Left renal cortex interstitium (tissue), 4 donors: Measurements from ENCODE around the gene NUP210. TPM values are rescaled to one million over a fixed set of nuclear protein-coding genes. Genes with fewer than 3 reads are reported as not detected.
"Not testable (repeated sequence)": the region's sequence is repeated elsewhere in the genome, so short reads cannot be mapped to it uniquely, and the experiment has no call there.

Experiments
- DNase-seq, 4 donors: peaks; one replicate each; pipeline ENCODE4 v3.0.0-alpha.2; 2013; ENCODE audit warnings: low read depth in 4 of 4, low spot score in 2 of 4, missing footprints in 1 of 4
- polyA plus RNA-seq, 4 donors: library from polyadenylated mRNA; unstranded; fragments of 120-200 nt; gene quantifications; one replicate each; pipeline ENCODE4 v1.2.1, GENCODE V29; 2013; ENCODE audit not compliant: insufficient read length in 4 of 4

Gene NUP210
- polyA plus RNA-seq, 4 donors = 21.1 to 35.1 (median 26.7) TPM

DNA sequence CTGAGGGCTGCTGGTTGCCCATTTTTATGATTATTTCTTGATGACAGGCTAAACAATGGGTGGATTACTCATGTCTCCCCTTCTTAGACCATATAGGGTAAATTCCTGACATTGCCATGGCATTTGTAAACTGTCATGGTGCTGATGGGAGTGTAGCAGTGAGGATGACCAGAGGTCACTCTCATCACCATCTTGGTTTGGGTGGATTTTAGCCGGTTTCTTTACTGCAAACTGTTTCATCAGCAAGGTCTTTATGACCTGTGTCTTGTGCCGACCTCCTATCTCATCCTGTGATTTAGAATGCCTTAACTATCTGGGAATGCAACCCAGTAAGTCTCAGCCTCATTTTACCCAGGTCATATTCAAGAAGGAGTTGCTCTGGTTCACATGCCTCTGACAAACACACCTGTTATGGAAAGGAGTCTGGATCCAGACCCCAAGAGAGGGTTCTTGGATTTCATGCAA lies 10.3 kb upstream of the NUP210 start:
- DNase-seq = not testable (repeated sequence)

DNA sequence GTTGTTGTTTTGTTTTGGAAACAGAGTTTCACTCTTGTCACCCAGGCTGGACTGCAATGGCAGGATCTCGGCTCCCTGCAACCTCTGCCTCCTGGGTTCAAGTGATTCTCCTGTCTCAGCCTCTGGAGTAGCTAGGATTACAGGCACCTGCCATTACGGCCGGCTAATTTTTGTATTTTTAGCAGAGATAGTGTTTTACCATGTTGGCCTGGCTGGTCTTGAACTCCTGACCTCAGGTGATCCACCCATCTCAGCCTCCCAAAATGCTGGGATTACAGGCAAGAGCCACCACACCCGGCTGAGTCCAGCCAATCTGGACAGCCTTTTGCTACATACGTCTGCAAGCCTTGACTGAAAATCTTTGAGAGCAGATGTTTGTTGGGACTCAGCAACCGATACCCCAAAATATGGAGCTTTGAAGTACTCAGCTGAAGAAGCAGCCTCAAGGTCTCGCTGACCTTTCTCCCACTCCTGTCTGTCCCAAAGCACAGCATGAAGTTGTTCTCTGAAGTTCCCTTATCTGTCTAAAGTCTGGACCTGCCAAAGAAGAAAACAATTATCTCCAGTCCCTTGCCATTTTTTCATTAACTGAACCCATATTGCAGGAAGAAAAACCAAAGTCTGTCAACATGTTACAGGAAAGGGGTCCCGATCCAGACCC lies 9.6 kb upstream of the NUP210 start:
- no peak for DNase-seq

DNA sequence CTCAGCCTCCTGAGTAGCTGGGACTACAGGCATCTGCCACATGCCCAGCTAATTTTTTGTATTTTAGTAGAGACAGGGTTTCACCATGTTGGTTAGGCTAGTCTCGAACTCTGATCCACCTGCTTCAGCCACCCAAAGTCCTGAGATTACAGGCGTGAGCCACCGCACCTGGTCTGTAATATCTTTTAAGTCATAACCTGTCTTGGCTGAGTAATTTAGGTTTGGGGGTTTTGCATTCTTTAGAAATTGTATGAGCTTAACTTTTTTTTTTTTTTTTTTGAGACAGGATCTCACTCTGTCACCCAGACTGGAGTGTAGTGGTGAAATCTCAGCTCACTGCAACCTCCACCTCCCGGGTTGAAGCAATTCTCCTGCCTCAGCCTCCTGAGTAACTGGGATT lies 8.6 kb upstream of the NUP210 start:
- DNase-seq = not testable (repeated sequence)

DNA sequence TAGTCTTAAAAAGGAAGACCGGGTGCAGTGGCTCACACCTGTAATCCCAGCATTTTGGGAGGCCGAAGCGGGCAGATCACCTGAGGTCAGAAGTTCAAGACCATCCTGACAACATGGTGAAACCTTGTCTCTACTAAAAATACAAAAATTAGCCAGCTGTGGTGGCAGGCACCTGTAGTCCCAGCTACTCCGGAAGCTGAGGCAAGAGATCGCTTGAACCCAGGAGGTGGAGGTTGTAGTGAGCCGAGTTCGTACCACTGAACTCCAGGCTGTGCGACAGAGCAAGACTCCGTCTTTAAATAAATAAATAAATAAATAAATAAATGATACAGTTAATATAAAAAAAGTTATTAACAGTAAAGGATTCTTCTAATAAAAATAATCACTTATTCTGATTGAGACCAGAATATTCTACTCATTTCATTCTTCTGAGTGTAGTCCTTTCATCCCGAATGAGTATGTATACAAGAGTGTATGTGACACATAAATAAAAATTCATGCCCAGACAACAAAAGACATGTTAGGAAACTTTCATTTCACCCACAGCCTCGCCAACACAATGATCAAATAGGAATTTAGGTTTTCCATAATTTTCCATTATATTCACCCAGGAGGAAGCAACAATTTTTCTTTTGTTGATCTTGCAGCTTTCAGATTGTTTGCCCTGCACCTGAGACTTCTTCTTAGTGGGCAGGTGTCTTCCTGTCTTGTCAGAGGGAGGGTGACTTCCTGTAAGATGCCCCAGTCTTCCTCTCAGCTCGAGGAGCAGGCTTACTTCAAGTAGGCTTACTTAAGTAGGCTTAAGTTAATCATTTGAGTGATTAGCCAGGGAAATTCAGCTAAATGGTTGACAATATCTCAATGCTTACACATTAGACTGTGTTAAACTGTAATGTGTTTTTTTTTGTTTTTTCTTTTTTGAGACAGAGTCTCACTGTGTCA lies 7.8 kb upstream of the NUP210 start:
- no peak for DNase-seq

DNA sequence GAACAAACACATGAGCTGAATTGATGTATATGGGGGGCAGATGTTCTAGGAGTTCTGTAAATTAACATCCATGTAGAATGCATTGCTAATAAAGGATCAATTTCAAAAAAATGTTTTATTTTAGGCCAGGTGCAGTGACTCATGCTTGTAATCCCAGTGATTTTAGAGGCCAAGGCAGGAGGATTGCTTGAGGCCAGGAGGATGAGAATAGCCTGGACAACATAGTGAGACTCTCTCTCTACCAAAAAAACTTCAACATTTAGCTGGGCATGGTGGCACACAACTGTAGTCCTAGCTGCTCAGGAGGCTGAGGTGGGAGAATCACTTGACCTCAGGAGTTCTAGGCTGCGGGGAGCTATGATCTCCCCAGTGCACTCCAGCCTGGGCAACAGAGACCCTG lies 6.5 kb upstream of the NUP210 start:
- DNase-seq = no peak

DNA sequence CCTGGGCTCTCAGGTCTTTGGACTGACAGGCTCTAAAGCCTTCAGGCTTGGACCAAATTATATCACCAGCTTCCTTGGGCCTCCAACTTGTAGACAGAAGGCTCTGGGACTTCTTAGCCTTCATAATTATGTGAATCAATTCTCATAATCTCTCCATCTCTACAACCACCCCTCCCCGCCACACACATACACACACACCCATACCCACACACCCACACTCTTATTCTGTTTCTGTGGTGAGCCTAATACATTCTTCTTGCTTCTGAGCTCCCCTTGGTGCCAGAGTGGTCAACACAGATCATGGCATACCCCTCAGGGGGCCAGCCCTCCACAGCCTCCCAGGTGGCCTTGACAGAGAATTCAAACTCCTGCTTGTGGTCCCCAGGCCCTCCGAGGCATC lies 5.6 kb upstream of the NUP210 start:
- DNase-seq = no peak

DNA sequence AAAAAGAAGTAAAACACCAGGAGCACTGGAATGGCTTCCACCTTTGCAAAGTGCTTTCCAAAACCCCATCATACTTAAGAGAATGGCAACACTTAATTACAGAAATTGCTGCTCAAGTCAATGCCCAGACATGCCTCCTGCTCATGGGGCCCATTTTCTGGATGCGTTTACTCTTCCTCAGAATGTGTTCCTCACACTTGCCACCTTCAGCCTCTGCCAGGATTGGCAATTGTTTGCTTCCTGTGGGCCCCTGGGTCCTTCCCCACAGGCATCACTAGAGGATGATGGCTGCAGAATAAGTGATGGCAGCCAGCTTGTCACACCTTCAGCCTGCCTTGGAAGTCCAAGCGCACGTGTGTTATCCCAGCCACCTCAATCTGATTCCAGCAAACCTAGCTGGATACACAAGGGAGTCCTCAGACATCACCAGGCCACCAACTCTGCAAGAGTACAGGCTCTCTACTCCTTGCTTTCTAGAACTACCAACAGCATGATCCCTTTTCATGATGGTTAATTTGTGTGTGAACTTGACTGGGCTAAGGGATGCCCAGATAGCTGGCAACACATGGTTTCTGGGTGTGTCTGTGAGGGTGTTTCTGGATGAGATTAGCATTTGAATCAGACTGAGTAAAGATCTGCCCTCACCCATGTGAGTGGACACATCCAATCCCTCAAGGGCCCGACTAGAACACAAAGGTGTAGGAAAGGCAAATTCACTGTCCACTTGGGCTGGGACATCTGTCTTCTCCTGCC lies 4.9 kb upstream of the NUP210 start:
- DNase-seq = no peak

DNA sequence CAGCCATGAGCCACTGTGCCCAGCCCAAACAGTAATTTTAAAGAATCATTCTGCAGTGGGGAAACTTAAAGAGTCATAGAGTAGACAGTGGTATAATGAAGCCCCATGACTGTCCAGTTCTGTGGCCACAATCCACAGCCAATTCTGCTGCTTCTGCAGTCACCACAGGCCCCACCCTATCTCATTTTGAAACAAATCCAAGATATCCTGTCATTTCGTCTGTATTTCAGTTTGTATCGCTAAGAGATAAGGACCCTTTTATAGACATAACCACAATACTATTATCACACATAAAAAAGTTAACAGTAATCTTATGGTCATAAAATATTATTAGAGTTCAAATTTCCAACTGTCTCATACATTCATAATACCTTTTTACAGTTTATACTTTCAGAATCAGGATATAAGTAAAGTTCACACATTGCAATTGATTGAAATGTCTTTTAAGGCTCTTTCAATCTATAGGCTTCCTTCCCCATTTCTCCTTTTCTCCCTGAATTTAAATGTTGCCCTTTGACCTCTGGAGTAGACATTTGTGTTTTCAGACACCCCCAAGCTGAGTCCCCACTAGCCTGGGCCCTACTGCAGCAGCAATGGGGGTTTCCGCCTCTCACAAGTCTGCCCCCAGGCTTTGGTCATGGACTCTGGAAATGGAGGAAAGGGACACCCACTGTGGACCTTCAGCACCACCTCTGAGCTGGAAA lies 4.2 kb upstream of the NUP210 start:
- no peak for DNase-seq

DNA sequence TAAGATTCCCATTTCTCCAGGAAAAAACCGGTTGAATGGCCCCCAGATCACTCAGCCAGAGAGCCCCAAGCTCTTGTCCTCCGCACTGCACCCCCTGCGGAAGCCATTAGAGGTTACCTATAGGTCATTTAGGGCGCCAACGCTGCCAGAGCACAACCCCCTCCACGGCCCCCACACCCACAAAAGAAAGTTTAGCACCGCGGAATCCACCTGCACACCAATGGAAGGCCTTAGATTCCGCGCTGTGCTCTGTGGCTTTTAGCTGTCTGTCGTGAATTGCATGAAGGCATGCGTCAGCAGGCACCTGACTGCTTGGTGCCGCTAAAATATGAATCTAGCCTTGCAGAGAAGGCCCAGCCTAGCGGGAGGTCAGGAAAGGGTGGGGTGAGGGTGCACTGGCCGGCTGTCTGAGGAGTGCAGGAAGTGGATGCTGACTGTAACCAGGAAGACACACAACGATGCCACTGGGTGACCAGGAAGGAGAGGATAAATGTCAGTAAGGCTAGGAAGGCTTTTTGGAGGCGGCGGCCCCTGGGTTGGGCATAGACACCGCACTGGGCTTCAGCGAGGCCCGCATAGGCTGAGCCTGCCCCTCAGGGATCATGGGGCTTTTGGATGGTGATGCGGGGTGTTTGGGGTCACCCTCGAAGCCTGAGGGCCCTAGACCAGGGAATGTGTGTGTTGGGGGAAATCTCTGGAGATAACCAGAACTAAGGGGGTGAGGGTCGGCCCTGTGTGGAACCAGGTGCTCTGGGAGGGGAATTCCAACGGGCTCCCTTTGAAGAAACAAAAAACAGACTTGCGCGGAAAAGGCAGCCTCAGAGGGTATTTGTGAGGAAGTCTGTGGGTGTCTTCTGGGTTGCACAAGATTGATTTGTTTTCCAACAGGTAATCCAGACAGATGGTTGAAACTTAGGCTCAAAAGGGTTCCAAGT lies 976 bp upstream of the NUP210 start:
- peak in 1 of 4 donors; percentile 4 for DNase-seq

DNA sequence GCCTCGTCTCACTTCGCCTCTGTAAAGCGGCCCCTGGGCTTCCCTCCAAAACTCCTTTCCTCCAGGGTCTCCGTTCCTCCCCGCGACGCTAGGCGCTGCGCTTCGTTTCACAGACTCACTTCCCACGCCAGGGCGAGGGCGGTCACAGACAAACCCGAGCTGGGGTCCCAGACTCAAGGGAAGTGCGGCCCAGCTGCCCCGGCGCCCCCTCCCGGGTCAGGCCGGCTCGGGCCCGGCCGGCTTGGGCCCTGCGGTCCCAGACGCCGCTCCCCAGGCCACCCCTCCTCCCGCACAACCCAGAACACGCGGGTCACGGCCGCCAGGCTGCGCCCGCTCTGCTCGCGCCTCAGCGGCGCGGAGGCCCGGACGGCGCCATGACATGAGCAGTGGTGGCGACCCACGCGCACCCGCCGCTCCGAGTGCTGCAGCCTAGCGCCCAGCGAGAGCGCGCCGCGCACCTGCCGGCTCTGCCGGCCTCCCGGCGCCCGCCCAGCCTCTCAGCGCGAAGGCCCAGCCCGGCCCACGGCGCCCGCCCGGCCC lies 547 bp downstream of the NUP210 start:
- peak in 1 of 4 donors; percentile 16 for DNase-seq

DNA sequence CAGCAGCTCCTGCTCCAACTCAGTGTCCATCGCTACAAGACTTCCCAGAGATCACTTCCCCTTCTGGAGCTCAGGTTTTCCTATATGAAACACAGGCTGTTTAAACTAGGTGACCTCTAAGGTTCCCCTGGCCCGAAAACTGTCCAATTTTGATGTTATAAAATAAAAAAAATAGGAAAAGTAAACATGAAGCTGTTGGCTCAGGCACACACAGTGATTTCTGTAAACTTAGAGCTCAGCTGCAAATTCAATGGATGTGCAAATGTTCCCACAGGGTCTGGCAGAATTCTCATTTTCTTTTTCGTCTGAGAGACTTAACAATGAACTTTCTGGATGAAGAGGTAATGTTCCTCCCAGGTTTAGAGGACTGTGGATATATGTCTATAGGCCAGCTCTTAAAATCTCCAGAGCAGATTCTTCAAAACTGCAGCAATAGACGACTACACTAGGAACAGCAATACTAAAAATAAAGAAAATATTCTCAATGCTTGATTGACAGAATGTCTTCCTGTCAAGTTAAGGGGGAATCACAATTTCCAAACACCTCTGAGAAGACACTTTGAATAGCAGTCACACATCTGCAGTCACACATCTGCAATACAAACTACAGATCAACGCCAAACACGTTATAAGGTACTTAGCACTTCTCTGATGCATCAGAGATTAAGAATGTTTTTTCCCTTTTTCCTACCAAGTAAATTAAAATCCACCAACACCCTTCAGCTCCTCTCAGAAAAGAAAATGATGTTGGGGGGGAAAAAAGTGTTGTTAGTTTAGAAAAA lies 2.8 kb downstream of the NUP210 start:
- no peak for DNase-seq

DNA sequence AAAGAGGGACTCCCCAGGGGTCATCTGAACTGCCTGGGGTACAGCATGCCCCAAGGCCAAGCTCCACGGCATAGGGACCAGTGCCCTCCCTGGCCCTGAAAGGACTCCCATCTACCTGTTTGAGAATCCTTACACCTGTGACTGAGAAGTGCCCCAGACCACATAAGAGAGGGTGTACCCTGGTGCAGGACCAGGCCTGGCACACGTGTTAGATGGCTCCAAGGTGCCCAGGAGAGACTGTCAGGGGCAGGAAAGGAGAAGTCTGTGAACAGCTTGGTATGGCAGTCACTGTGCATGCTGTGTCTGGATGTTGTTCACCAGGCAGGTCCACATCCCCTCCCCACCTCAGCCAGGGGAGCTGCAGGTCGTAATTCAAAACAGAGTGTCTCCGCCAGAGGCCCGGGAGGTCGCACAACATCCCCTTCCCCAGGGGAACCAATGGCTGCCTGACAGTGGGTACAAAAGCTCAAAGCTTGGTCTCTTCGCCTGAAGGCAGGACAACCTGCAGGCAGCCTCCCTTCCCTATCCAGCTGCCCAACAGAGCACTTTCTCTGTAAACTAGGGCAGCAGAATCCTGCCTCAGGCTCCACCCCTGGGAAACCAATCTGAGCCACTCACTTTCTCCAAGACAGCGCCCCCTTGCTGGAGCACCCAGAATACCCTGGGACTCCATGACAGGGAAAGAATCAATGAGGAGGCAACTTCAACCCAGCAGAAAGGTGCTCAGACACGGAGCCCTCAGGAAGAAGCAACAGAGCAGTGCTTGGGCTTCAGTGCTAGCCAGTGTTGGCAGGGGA lies 3.9 kb downstream of the NUP210 start:
- DNase-seq = no peak

DNA sequence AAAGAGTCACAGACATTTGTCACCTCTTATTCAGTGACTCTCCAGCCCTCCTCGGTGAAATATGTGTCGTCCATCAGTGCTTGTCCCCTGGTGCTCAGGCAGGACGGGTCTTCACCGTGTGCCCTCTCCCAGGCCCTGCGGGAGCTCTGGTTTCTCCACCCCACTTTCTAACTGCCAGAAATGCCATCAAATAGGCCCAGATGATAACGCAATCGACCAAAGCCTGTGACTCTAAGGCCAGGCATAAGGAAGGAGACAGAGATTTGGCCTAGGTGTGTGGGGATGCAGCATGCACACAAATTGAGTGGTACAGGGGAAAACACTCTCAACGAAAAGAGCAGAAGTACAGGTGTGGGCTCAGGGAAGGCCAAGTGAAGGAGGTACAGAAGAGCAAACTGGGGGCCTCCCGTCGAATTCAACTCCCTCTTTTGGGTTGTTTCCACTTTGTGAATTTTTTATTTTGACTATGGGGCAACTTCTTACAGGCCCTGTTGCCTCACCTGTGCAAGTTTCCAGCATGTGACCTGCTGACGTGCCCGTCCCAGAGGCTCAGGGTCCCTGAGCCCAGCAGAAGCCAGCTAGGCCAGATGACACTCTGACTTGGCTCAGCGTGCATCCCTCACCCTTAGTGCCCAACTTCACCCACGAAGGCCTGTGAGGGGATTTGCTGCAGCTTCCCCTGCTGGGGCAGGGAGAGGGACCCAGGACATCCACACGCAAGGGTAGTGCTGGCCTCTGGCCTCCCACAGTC lies 4.7 kb downstream of the NUP210 start:
- DNase-seq = no peak

DNA sequence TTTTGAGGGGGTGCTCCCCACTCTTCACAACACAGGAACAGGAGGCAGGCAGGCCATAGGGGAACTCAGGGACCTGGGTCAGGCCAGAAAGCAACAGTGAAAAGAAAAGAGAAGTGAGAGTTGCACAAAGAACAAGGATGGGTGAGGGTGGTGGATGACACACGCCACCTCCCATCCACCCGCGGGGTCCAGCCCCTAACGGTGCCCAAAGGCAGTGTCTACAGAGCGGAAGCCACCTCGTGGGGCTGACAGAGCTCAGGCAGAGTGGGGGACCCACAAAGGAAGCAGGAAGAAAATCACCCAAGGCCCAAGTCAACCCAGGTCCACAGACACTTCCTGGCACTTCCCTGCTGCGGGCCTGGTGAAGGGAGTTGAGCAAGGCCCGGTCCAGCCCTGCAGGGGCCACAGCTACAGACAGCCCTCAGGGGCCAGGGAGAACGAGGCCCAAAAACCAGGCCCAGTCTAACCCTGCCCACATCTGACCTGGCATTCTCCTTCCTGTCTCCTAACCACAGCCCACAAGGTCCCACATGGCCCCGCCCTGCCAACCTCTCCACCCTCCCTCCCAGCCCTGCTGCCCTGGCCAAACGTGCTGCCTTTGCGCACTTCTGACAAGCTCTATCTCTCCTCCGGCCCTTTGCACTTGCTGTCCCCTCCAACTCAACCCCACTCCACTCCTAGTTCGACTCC lies 5.9 kb downstream of the NUP210 start:
- no peak for DNase-seq

DNA sequence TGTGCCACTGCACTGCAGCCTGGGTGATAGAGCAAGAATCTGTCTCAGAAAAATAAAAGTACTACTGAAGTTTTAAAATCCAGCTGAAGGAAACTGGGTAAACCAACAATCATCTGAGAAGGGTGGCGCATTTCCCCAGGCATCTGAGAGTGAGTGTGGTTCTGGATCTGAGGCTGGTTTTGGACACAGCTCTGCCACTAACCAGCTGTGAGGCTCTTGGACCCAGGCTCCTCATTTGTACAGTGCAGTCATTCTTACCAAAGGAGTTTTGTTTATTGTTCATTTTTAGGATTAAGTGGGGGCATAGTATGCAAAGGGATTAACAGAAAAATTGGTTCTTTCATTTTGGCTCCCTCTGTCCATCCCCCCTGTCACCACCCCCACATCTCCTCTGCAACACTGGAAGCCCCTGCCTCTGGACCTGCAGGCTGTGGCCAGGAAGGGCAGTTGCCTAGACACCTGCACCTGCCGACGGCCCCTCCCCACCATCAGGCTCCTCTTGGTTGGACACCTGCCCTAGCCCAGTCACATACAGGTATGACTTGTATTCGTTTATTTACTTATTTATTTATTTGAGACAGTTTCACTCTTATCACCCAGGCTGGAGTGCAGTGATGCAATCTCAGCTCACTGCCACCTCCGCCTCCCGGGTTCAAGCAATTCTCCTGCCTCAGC lies 8.8 kb downstream of the NUP210 start:
- DNase-seq = no peak

DNA sequence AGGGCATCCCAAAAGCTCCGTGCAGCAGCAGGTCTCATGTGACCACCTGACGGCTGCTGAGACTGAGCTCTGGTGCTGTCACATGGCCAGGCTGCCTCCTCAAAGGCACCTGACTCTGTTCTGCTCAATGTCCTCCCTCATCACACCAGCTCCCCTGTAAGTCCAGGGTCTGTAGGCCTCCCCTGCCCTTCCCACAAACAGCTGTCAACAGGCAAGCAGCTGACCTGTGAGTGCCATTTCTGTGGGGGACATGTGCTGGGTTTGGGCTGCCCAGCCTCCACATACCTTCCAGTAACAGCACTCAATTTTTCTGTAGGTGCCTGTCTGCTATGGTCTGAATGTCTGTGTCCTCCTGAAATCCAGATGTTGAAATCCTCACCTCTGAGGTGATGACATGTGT lies 11.2 kb downstream of the NUP210 start:
- no peak for DNase-seq
